H9 (cell line): Measurements from ENCODE around the gene RNF39. TPM values are rescaled to one million over a fixed set of nuclear protein-coding genes. Genes with fewer than 3 reads are reported as not detected.
"Not testable (repeated sequence)": the region's sequence is repeated elsewhere in the genome, so short reads cannot be mapped to it uniquely, and the experiment has no call there.

Experiments
- DNase-seq: peaks from one replicate; pipeline ENCODE4 v3.0.0-alpha.2; 2017
- H2AFZ ChIP-seq: one replicate; pipeline ENCODE4 v1.6.1; 2013; ENCODE audit warnings: mild to moderate bottlenecking, low read length, control low read depth, moderate library complexity
- H2AK5ac ChIP-seq: 2 replicates; pipeline ENCODE4 v1.6.1; 2013; ENCODE audit warnings: low read length, control low read depth, mixed read lengths; ENCODE audit not compliant: insufficient read length
- H2BK120ac ChIP-seq: one replicate; pipeline ENCODE4 v1.6.1; 2013; ENCODE audit warnings: low read depth, mild to moderate bottlenecking, low read length, control low read depth, inconsistent platforms; ENCODE audit not compliant: poor library complexity, severe bottlenecking
- H2BK12ac ChIP-seq: 2 replicates; pipeline ENCODE4 v1.6.1; 2013; ENCODE audit warnings: low read length, control low read depth, mixed read lengths, low read depth; ENCODE audit not compliant: insufficient read length
- H2BK15ac ChIP-seq: 2 replicates; pipeline ENCODE4 v1.6.1; 2013; ENCODE audit warnings: low read depth, low read length, control low read depth
- H2BK20ac ChIP-seq: one replicate; pipeline ENCODE4 v1.6.1; 2013; ENCODE audit warnings: low read depth, mild to moderate bottlenecking, low read length, control low read depth, inconsistent platforms; ENCODE audit not compliant: poor library complexity, severe bottlenecking
- H2BK5ac ChIP-seq: 2 replicates; pipeline ENCODE4 v1.6.1; 2013; ENCODE audit warnings: low read length, control low read depth, mixed read lengths; ENCODE audit not compliant: insufficient read length
- H3K14ac ChIP-seq: 2 replicates; pipeline ENCODE4 v1.6.1; 2013; ENCODE audit warnings: low read length, control low read depth; ENCODE audit not compliant: insufficient read depth
- H3K18ac ChIP-seq: 2 replicates; pipeline ENCODE4 v1.6.1; 2013; ENCODE audit warnings: low read depth, mild to moderate bottlenecking, mixed read lengths, low read length, control low read depth; ENCODE audit not compliant: insufficient read length
- H3K23ac ChIP-seq: 2 replicates; pipeline ENCODE4 v1.6.1; 2013; ENCODE audit warnings: low read length, control low read depth, mixed read lengths, low read depth; ENCODE audit not compliant: insufficient read length
- H3K23me2 ChIP-seq: 2 replicates; pipeline ENCODE4 v1.6.1; 2013; ENCODE audit warnings: low read depth, mild to moderate bottlenecking, mixed read lengths, low read length, control low read depth; ENCODE audit not compliant: insufficient read length, poor library complexity, severe bottlenecking
- H3K27ac ChIP-seq: 2 replicates; pipeline ENCODE4 v1.5.1; 2013; ENCODE audit warnings: low read length, control low read depth, mixed read lengths, low read depth; ENCODE audit not compliant: insufficient read length
- H3K27me3 ChIP-seq: 2 replicates; pipeline ENCODE4 v1.6.1; 2013; ENCODE audit warnings: low read length, control low read depth, inconsistent platforms; ENCODE audit not compliant: insufficient read depth
- H3K4ac ChIP-seq: 2 replicates; pipeline ENCODE4 v1.6.1; 2013; ENCODE audit warnings: low read depth, mild to moderate bottlenecking, control low read depth, inconsistent platforms, low read length, moderate library complexity
- H3K4me1 ChIP-seq: 2 replicates; pipeline ENCODE4 v1.6.1; 2013; ENCODE audit warnings: low read length, control low read depth, inconsistent platforms; ENCODE audit not compliant: insufficient read depth
- H3K4me2 ChIP-seq: 2 replicates; pipeline ENCODE4 v1.6.1; 2013; ENCODE audit warnings: low read length, control low read depth, mixed read lengths; ENCODE audit not compliant: insufficient read length, insufficient read depth
- H3K56ac ChIP-seq: 2 replicates; pipeline ENCODE4 v1.6.1; 2013; ENCODE audit warnings: low read depth, mild to moderate bottlenecking, mixed read lengths, low read length, control low read depth; ENCODE audit not compliant: insufficient read length
- H3K79me1 ChIP-seq: 2 replicates; pipeline ENCODE4 v1.6.1; 2013; ENCODE audit warnings: low read depth, mild to moderate bottlenecking, moderate library complexity, low read length, control low read depth, inconsistent platforms; ENCODE audit not compliant: insufficient read depth, poor library complexity, severe bottlenecking
- H3K79me2 ChIP-seq: 2 replicates; pipeline ENCODE4 v1.6.1; 2013; ENCODE audit warnings: low read length, control low read depth, inconsistent platforms; ENCODE audit not compliant: insufficient read depth
- H3K9ac ChIP-seq: 2 replicates; pipeline ENCODE4 v1.6.1; 2013; ENCODE audit warnings: low read length, control low read depth, mixed read lengths; ENCODE audit not compliant: insufficient read length; ENCODE audit errors: extremely low read depth
- H3K9me3 ChIP-seq: one replicate; pipeline ENCODE4 v1.6.1; 2013; ENCODE audit warnings: low read depth, low read length, inconsistent platforms; ENCODE audit not compliant: control insufficient read depth
- H3T11ph ChIP-seq: one replicate; pipeline ENCODE4 v1.6.1; 2013; ENCODE audit warnings: mild to moderate bottlenecking, low read length, control low read depth, inconsistent platforms
- H4K20me1 ChIP-seq: one replicate; pipeline ENCODE4 v1.6.1; 2013; ENCODE audit not compliant: control insufficient read depth, insufficient read length, insufficient read depth
- H4K5ac ChIP-seq: 2 replicates; pipeline ENCODE4 v1.6.1; 2013; ENCODE audit warnings: low read depth, mild to moderate bottlenecking, mixed read lengths, low read length, control low read depth; ENCODE audit not compliant: insufficient read length
- H4K8ac ChIP-seq: replicated peaks from 2 replicates; pipeline ENCODE4 v1.6.1; 2013; ENCODE audit warnings: low read length, control low read depth, mixed read lengths, low read depth; ENCODE audit not compliant: insufficient read length
- H4K91ac ChIP-seq: 2 replicates; pipeline ENCODE4 v1.6.1; 2013; ENCODE audit warnings: low read depth, mild to moderate bottlenecking, moderate library complexity, mixed read lengths, low read length, control low read depth; ENCODE audit not compliant: insufficient read length
- H3K27ac Mint-ChIP-seq, 3 experiments: 2 replicates in 2 of 3; 3 replicates in 1 of 3; pipeline ENCODE4 v1.8.0; 2020 to 2021; ENCODE audit warnings: mixed read lengths in 3 of 3, mild to moderate bottlenecking in 1 of 3, moderate library complexity in 1 of 3
- H3K27me3 Mint-ChIP-seq: 2 replicates; pipeline ENCODE4 v1.8.0; 2021; ENCODE audit warnings: low read depth, mild to moderate bottlenecking, moderate library complexity, mixed read lengths
- H3K36me3 Mint-ChIP-seq, 3 experiments: 2 replicates in 2 of 3; 3 replicates in 1 of 3; pipeline ENCODE4 v1.8.0; 2020 to 2021; ENCODE audit warnings: low read depth in 3 of 3, mixed read lengths in 3 of 3; ENCODE audit not compliant: insufficient read depth in 1 of 3
- H3K4me1 Mint-ChIP-seq, 2 experiments: 2 replicates each; pipeline ENCODE4 v1.8.0; 2020; ENCODE audit warnings: mixed read lengths in 2 of 2
- H3K4me3 Mint-ChIP-seq, 2 experiments: 2 replicates in 1 of 2; 3 replicates in 1 of 2; pipeline ENCODE4 v1.8.0; 2020 to 2021; ENCODE audit warnings: mild to moderate bottlenecking in 2 of 2, mixed read lengths in 2 of 2, moderate library complexity in 1 of 2
- H3K9me3 Mint-ChIP-seq, 2 experiments: 2 replicates in 1 of 2; 3 replicates in 1 of 2; pipeline ENCODE4 v1.8.0; 2020; ENCODE audit warnings: mild to moderate bottlenecking in 2 of 2, mixed read lengths in 2 of 2, moderate library complexity in 1 of 2
- WGBS: extraction: QIAGEN DNeasy Blood & Tissue Kit; methylation state at CpG from one replicate; pipeline ENCODE4 v1.1.7; 2013; ENCODE audit warnings: missing lambda C conversion rate, low lambda C conversion rate, mixed read lengths; ENCODE audit not compliant: insufficient read length; ENCODE audit errors: extremely low coverage; 5-methylcytosine and 5-hydroxymethylcytosine counted together
- total RNA-seq: library from RNA; stranded (reverse); gene quantifications from 2 replicates; pipeline ENCODE4 v1.2.1, GENCODE V29; 2021
- TF ChIP-seq, protein P1 (sequence below): fragments of 200-600 bp; sonication (generic); conservative IDR thresholded peaks from 3 replicates; pipeline ENCODE4 v1.8.0; 2021; ENCODE audit warnings: antibody characterized with exemption, mild to moderate bottlenecking

The RNF39 gene
- total RNA-seq, 1 experiment from 2014 or later, result 0.26 TPM

- no peak overlapping the region for H3K18ac ChIP-seq
- H3K9ac ChIP-seq, result no peak overlapping the region
- no CpG with 5 or more reads among the region's 1 CpG for WGBS
- H3K27me3 ChIP-seq, result no peaks in the 10 kb centered on the region
- no peaks in the 10 kb centered on the region for H3K9me3 ChIP-seq
- no peaks in the 10 kb centered on the region for H4K20me1 ChIP-seq
- no peak overlapping the region for H2BK5ac ChIP-seq
- H4K5ac ChIP-seq, result no peak overlapping the region
- no peak overlapping the region for H2BK15ac ChIP-seq
- Mint-ChIP-seq H3K9me3 (no peaks in the 10 kb centered on the region), H3K4me3 (no peak overlapping the region), H3K27me3 (no peaks in the 10 kb centered on the region), H3K4me1 (no peaks in the 10 kb centered on the region), H3K36me3 (no peaks in the 10 kb centered on the region), H3K27ac (no peak overlapping the region)
- H2BK20ac ChIP-seq, result no peak overlapping the region
- H3K79me2 ChIP-seq, result no peaks in the 10 kb centered on the region
- TF ChIP-seq, protein P1, sequence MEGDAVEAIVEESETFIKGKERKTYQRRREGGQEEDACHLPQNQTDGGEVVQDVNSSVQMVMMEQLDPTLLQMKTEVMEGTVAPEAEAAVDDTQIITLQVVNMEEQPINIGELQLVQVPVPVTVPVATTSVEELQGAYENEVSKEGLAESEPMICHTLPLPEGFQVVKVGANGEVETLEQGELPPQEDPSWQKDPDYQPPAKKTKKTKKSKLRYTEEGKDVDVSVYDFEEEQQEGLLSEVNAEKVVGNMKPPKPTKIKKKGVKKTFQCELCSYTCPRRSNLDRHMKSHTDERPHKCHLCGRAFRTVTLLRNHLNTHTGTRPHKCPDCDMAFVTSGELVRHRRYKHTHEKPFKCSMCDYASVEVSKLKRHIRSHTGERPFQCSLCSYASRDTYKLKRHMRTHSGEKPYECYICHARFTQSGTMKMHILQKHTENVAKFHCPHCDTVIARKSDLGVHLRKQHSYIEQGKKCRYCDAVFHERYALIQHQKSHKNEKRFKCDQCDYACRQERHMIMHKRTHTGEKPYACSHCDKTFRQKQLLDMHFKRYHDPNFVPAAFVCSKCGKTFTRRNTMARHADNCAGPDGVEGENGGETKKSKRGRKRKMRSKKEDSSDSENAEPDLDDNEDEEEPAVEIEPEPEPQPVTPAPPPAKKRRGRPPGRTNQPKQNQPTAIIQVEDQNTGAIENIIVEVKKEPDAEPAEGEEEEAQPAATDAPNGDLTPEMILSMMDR, result no peak
- H3K4ac ChIP-seq, result no peak overlapping the region
- H3K23me2 ChIP-seq, result no peaks in the 10 kb centered on the region
- no peaks in the 10 kb centered on the region for H3K4me1 ChIP-seq
- no peak overlapping the region for H2BK120ac ChIP-seq
- H3K27ac ChIP-seq, result no peak overlapping the region
- no peak overlapping the region for H2BK12ac ChIP-seq
- H3K79me1 ChIP-seq, result no peaks in the 10 kb centered on the region
- DNase-seq, result no peak
- no peak overlapping the region for H3K56ac ChIP-seq
- H2AFZ ChIP-seq, result no peak overlapping the region
- H4K91ac ChIP-seq, result no peak overlapping the region
- H3K14ac ChIP-seq, result no peak overlapping the region
- no peak overlapping the region for H3K4me2 ChIP-seq
- no peak overlapping the region for H4K8ac ChIP-seq
- H3K23ac ChIP-seq, result no peak overlapping the region
- no peak overlapping the region for H3T11ph ChIP-seq
- no peak overlapping the region for H2AK5ac ChIP-seq
Observed at GRCh38 chr6:30025186-30025585, 50.4 kb downstream of the RNF39 start.

- not testable (repeated sequence) for H3K4me1 ChIP-seq, H2BK12ac ChIP-seq, H3K4ac ChIP-seq, H3K14ac ChIP-seq, H3K9ac ChIP-seq, H3K27ac Mint-ChIP-seq, H3K27ac ChIP-seq, H3K56ac ChIP-seq, H4K20me1 ChIP-seq, H3K18ac ChIP-seq, H2BK15ac ChIP-seq, DNase-seq, H3K36me3 Mint-ChIP-seq, H4K5ac ChIP-seq, H3K79me2 ChIP-seq, H3K23ac ChIP-seq, H3K4me1 Mint-ChIP-seq, H3K79me1 ChIP-seq, H3T11ph ChIP-seq, H2AK5ac ChIP-seq, H4K8ac ChIP-seq, H3K9me3 Mint-ChIP-seq, H3K27me3 ChIP-seq, H2BK20ac ChIP-seq, H2BK120ac ChIP-seq, H4K91ac ChIP-seq, H2AFZ ChIP-seq, H2BK5ac ChIP-seq, H3K9me3 ChIP-seq, H3K4me2 ChIP-seq, H3K27me3 Mint-ChIP-seq, H3K23me2 ChIP-seq, H3K4me3 Mint-ChIP-seq
Observed at GRCh38 chr6:30022712-30023111, 52.9 kb downstream of the RNF39 start.
